Muscle layer of duodenum (tissue), 2 donors: ENCODE measurements around the gene ME3.

ENCODE experiments used
- H3K27ac ChIP-seq: one replicate; pipeline ENCODE4 v1.7.0; 2013; ENCODE audit warnings: mild to moderate bottlenecking, low read length
- H3K27me3 ChIP-seq: one replicate; pipeline ENCODE4 v1.7.0; 2013; ENCODE audit warnings: low read depth, mild to moderate bottlenecking, control low read depth, low read length
- H3K36me3 ChIP-seq, 2 donors: one replicate each; pipeline ENCODE4 v1.7.0; 2013; ENCODE audit warnings: low read length in 2 of 2, control low read depth in 1 of 2, mild to moderate bottlenecking in 1 of 2; ENCODE audit not compliant: insufficient read depth in 2 of 2, control insufficient read depth in 1 of 2
- H3K4me1 ChIP-seq, 2 donors: one replicate each; pipeline ENCODE4 v1.7.0; 2013; ENCODE audit warnings: low read length in 2 of 2, mild to moderate bottlenecking in 2 of 2, control low read depth in 1 of 2, moderate library complexity in 1 of 2; ENCODE audit not compliant: insufficient read depth in 2 of 2, control insufficient read depth in 1 of 2
- H3K4me3 ChIP-seq, 2 donors: one replicate each; pipeline ENCODE4 v1.7.0; 2013; ENCODE audit warnings: low read length in 2 of 2, low read depth in 1 of 2, mild to moderate bottlenecking in 1 of 2
- H3K9me3 ChIP-seq, 2 donors: one replicate each; pipeline ENCODE4 v1.7.0; 2013; ENCODE audit warnings: low read length in 2 of 2, control low read depth in 1 of 2, mild to moderate bottlenecking in 1 of 2; ENCODE audit not compliant: control insufficient read depth in 1 of 2
- donor health status: healthy.

ME3 gene

GRCh38 chr11:86519064-86519911 is 153.1 kb downstream of the ME3 start:
- no peaks in the 10 kb centered on the region for H3K27me3 ChIP-seq
- H3K4me3 ChIP-seq = no peak overlapping the region
- peak overlapping the region; percentile 21 for H3K27ac ChIP-seq
- H3K36me3 ChIP-seq = no peaks in the 10 kb centered on the region
- H3K4me1 ChIP-seq = peaks cover 5 to 33% of the 10 kb centered on the region in 2 donors
- H3K9me3 ChIP-seq = no peaks in the 10 kb centered on the region

GRCh38 chr11:86518211-86518610 is 154.2 kb downstream of the ME3 start:
- H3K4me3 ChIP-seq = no peak overlapping the region
- H3K4me1 ChIP-seq = peaks cover 5 to 23% of the 10 kb centered on the region in 2 donors
- H3K27me3 ChIP-seq = no peaks in the 10 kb centered on the region
- H3K9me3 ChIP-seq = no peaks in the 10 kb centered on the region
- no peak overlapping the region for H3K27ac ChIP-seq
- no peaks in the 10 kb centered on the region for H3K36me3 ChIP-seq

GRCh38 chr11:86517557-86517956 is 154.9 kb downstream of the ME3 start:
- Histone ChIP-seq H3K27ac (no peak overlapping the region), H3K9me3 (no peaks in the 10 kb centered on the region), H3K36me3 (no peaks in the 10 kb centered on the region), H3K27me3 (no peaks in the 10 kb centered on the region), H3K4me1 (peaks cover 5 to 19% of the 10 kb centered on the region in 2 donors), H3K4me3 (no peak overlapping the region)

- no peaks in the 10 kb centered on the region for H3K9me3 ChIP-seq
- H3K4me3 ChIP-seq = no peak overlapping the region
- no peaks in the 10 kb centered on the region for H3K36me3 ChIP-seq
- no peaks in the 10 kb centered on the region for H3K27me3 ChIP-seq
- H3K27ac ChIP-seq = no peak overlapping the region
- H3K4me1 ChIP-seq = peaks cover 6 to 28% of the 10 kb centered on the region in 2 donors
Measured at GRCh38 chr11:86515297-86516094, 156.9 kb downstream of the ME3 start.

DNA sequence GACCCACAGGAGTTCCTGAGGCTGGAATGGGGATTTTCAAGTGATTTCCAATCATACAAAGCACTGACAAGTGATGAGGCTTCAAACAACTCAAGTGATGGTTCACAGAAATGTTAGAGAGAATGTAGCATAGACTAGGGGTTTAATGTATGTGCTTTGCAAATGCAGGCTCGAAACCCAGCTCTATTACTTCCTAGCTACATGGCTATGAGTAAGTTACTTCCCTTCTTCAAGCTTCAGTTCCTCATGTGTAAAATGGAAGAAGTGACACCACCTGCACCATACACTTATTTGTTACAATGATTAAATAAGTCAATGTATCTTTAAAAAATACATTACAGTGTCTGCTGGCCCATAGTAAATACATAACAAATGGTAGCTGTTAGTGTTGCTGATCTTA is 158.0 kb downstream of the ME3 start:
- Histone ChIP-seq H3K4me1 (peaks cover 6 to 18% of the 10 kb centered on the region in 2 donors), H3K4me3 (no peak overlapping the region), H3K27ac (no peak overlapping the region), H3K9me3 (no peaks in the 10 kb centered on the region), H3K36me3 (no peaks in the 10 kb centered on the region), H3K27me3 (no peaks in the 10 kb centered on the region)

- no peaks in the 10 kb centered on the region for H3K9me3 ChIP-seq
- H3K4me1 ChIP-seq = peaks cover 6 to 12% of the 10 kb centered on the region in 2 donors
- no peaks in the 10 kb centered on the region for H3K36me3 ChIP-seq
- H3K27ac ChIP-seq = no peak overlapping the region
- no peak overlapping the region for H3K4me3 ChIP-seq
- H3K27me3 ChIP-seq = no peaks in the 10 kb centered on the region
Measured at GRCh38 chr11:86513746-86514373, 158.6 kb downstream of the ME3 start.

- Histone ChIP-seq H3K4me3 (no peak overlapping the region), H3K27me3 (no peaks in the 10 kb centered on the region), H3K4me1 (peaks cover 6 to 12% of the 10 kb centered on the region in 2 donors), H3K36me3 (no peaks in the 10 kb centered on the region), H3K9me3 (no peaks in the 10 kb centered on the region), H3K27ac (no peak overlapping the region)
Measured at GRCh38 chr11:86513138-86513537, 159.3 kb downstream of the ME3 start.

DNA sequence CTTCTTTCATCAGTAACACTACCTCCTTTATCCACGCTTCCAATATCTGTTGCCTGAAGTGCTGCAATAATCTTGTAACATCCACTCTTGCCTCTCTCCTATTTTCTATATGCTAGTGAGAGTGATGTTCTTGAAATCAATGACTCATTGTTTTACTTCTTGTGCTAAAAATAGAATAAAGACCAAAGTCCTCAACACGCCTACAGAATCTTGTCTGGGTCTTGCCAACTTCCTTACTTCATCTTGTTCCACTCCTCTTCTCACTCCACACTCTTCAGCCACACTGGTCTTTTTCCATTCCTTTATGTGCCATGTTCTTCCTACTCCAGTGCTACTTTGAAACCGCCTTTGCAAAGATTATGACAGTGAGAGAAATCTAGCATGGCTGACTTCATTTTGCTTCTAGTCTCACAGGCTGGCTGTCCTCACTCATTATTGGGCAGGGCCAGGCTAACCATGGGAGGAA is 161.3 kb downstream of the ME3 start:
- no peaks in the 10 kb centered on the region for H3K27me3 ChIP-seq
- no peak overlapping the region for H3K27ac ChIP-seq
- no peaks in the 10 kb centered on the region for H3K36me3 ChIP-seq
- no peaks in the 10 kb centered on the region for H3K9me3 ChIP-seq
- peaks cover 6 to 12% of the 10 kb centered on the region in 2 donors for H3K4me1 ChIP-seq
- H3K4me3 ChIP-seq = no peak overlapping the region

DNA sequence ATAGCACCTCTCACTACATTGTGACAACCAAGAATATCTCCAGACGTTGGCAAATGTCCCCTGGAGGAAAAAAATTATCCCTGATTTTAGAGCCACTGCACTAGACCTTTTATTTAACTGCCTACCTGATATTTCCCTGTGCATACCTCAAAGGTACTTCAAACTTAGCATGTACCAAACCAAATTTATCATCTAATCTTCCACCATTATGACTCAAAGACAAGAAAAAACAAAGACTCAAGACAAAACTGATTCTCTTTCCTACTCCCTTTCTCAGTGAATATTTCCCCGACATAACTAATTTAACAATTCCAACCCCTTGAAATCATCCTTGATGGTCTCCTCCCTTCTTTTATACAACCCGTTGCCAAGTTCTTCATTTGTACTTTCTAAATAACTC is 161.7 kb downstream of the ME3 start:
- no peaks in the 10 kb centered on the region for H3K36me3 ChIP-seq
- H3K4me3 ChIP-seq = no peak overlapping the region
- H3K27me3 ChIP-seq = no peaks in the 10 kb centered on the region
- no peak overlapping the region for H3K27ac ChIP-seq
- peaks cover 6 to 12% of the 10 kb centered on the region in 2 donors for H3K4me1 ChIP-seq
- H3K9me3 ChIP-seq = no peaks in the 10 kb centered on the region

DNA sequence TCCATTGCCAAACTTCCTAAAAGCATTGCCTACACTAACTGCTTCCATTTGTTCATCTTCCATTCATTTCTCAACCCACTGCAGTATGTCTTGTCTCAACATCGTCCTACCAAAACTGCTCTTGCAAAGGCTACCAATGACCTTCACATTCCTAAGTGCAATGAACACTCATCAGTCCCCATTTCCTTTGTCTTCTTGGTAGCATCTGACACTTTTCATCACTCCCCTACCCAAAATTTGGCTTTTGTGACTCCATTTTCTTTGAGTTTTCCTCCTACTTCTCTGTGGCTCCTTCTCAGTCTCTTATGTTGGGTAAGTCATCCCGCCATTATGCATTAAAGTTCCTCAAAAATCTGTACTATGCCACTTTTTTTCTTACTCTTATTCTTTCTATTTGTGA is 162.3 kb downstream of the ME3 start:
- peaks cover 6 to 9% of the 10 kb centered on the region in 2 donors for H3K4me1 ChIP-seq
- no peak overlapping the region for H3K4me3 ChIP-seq
- H3K27me3 ChIP-seq = no peaks in the 10 kb centered on the region
- no peaks in the 10 kb centered on the region for H3K9me3 ChIP-seq
- H3K36me3 ChIP-seq = no peaks in the 10 kb centered on the region
- H3K27ac ChIP-seq = no peak overlapping the region

GRCh38 chr11:86509588-86509974 is 162.8 kb downstream of the ME3 start:
- H3K9me3 ChIP-seq = no peaks in the 10 kb centered on the region
- H3K4me1 ChIP-seq = peaks cover 6 to 9% of the 10 kb centered on the region in 2 donors
- H3K27ac ChIP-seq = no peak overlapping the region
- H3K4me3 ChIP-seq = no peak overlapping the region
- no peaks in the 10 kb centered on the region for H3K36me3 ChIP-seq
- H3K27me3 ChIP-seq = no peaks in the 10 kb centered on the region
